ENCODE measurements around the gene TDRD12.
"Not testable (repeated sequence)": the region's sequence is repeated elsewhere in the genome, so short reads cannot be mapped to it uniquely, and the experiment has no call there.

TDRD12 gene

GRCh38 chr19:32745594-32746251 lies 26.2 kb downstream of the TDRD12 start:
- not testable (repeated sequence) for DNase-seq (ENCODE audit: low read depth in 2 of 2)

- DNase-seq (ENCODE audit: low read depth in 2 of 2): not testable (repeated sequence)
Measured at GRCh38 chr19:32746631-32747196, 27.1 kb downstream of the TDRD12 start.

- DNase-seq (ENCODE audit: low read depth in 2 of 2): no peak
Measured at GRCh38 chr19:32748497-32748896, 28.9 kb downstream of the TDRD12 start.

GRCh38 chr19:32748948-32749347 lies 29.4 kb downstream of the TDRD12 start:
- DNase-seq (ENCODE audit: low read depth in 2 of 2): no peak

- DNase-seq (ENCODE audit: low read depth in 2 of 2): no peak
Measured at GRCh38 chr19:32749361-32749760, 29.8 kb downstream of the TDRD12 start.

GRCh38 chr19:32750441-32751055 lies 31.0 kb downstream of the TDRD12 start:
- DNase-seq (ENCODE audit: low read depth in 2 of 2): no peak

- no peak for DNase-seq (ENCODE audit: low read depth in 2 of 2)
Measured at GRCh38 chr19:32751066-32751465, 31.5 kb downstream of the TDRD12 start.

GRCh38 chr19:32757189-32757588 lies 37.6 kb downstream of the TDRD12 start:
- no peak for DNase-seq (ENCODE audit: low read depth in 2 of 2)

GRCh38 chr19:32765365-32765764 lies 45.8 kb downstream of the TDRD12 start:
- DNase-seq (ENCODE audit: low read depth in 2 of 2): not testable (repeated sequence)

- DNase-seq (ENCODE audit: low read depth in 2 of 2): no peak
Measured at GRCh38 chr19:32767951-32768679, 48.5 kb downstream of the TDRD12 start.

GRCh38 chr19:32771596-32771995 lies 52.0 kb downstream of the TDRD12 start:
- no peak for DNase-seq (ENCODE audit: low read depth in 2 of 2)

- no peak for DNase-seq (ENCODE audit: low read depth in 2 of 2)
Measured at GRCh38 chr19:32773126-32773525, 53.6 kb downstream of the TDRD12 start.

- DNase-seq (ENCODE audit: low read depth in 2 of 2): no peak
Measured at GRCh38 chr19:32779082-32779481, 59.5 kb downstream of the TDRD12 start.

GRCh38 chr19:32781280-32781679 lies 61.7 kb downstream of the TDRD12 start:
- DNase-seq (ENCODE audit: low read depth in 2 of 2): no peak

- DNase-seq (ENCODE audit: low read depth in 2 of 2): not testable (repeated sequence)
Measured at GRCh38 chr19:32782089-32782488, 62.5 kb downstream of the TDRD12 start.

GRCh38 chr19:32787161-32787813 lies 67.7 kb downstream of the TDRD12 start:
- not testable (repeated sequence) for DNase-seq (ENCODE audit: low read depth in 2 of 2)

GRCh38 chr19:32787895-32788294 lies 68.3 kb downstream of the TDRD12 start:
- DNase-seq (ENCODE audit: low read depth in 2 of 2): not testable (repeated sequence)

- no peak for DNase-seq (ENCODE audit: low read depth in 2 of 2)
Measured at GRCh38 chr19:32789429-32789828, 69.9 kb downstream of the TDRD12 start.

- DNase-seq (ENCODE audit: low read depth in 2 of 2): no peak
Measured at GRCh38 chr19:32798201-32798600, 78.6 kb downstream of the TDRD12 start.

- DNase-seq (ENCODE audit: low read depth in 2 of 2): no peak
Measured at GRCh38 chr19:32800191-32800590, 80.6 kb downstream of the TDRD12 start.

- DNase-seq (ENCODE audit: low read depth in 2 of 2): no peak
Measured at GRCh38 chr19:32800754-32801153, 81.2 kb downstream of the TDRD12 start.

- DNase-seq (ENCODE audit: low read depth in 2 of 2): no peak
Measured at GRCh38 chr19:32802840-32803239, 83.3 kb downstream of the TDRD12 start.
